ENCODE measurements around the gene GSTCD.

Gene GSTCD

DNA sequence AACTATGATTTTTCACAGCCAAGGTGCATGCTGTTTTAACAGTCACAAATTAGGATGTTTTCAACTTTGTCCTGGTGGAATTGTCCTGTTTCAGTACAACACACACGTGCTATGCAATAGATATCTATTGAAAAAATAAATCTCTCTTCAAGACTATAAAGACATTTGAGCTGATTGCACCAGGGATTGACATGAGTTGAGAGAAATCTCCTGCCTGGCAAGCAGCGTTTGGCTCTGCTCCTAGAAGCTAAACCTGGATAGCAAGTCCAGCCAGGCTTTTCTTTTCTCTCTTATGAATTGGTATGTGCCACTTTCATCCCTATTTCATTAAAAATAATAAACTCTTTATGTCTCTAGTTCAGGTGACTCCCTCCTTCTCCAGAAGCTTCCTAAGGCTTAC lies 170.1 kb downstream of the GSTCD start:
- DNase-seq (ENCODE audit: low read depth): no peak

- DNase-seq (ENCODE audit: low read depth): no peak
Measured at GRCh38 chr4:105887508-105887907, 178.9 kb downstream of the GSTCD start.

- DNase-seq (ENCODE audit: low read depth): no peak
Measured at GRCh38 chr4:105894660-105895582, 186.3 kb downstream of the GSTCD start, which contains the start of gene NPNT. Gene NPNT (plus strand): TSS chr4:105895471. CDS start chr4:105895653, 182 bp downstream.

DNA sequence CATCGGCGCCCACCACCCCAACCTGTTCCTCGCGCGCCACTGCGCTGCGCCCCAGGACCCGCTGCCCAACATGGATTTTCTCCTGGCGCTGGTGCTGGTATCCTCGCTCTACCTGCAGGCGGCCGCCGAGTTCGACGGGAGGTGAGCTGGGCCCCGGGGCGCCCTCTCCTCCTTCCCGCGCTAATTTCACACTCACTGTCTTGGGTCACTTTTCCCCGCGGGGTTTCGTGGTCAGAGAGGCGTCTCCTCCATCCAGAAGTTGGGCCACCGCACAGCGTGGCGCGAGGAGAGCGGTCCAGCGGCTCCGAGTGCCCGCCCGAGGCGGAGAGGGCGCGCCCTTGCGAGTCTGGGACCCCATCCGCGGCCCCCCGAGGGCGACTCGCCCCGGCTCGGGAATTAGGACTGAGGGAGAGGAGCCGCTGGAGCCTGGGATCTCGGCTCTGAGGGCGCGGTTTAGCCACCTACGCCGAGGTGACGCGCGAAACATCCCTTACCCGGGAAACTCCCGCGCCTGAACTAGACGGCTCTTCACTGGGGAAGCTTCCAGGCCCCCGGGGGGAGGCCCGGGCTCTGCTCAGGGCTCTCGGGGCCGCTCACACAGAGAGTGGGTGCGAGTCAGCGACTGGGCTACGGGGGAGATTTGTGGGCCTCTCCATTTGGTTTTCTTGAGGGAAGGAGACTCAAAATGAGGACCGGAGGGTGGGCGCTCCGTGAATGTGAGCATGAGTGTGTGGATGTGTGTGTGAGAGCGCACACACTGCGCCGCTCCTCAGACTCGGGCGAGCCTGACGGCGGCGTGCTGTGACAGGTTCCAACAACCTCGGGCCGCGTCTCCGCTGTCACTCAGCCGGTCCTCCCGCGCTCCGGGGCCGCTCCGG lies 187.2 kb downstream of the GSTCD start:
- DNase-seq (ENCODE audit: low read depth): peak; percentile 10

GRCh38 chr4:105896461-105896942 lies 187.9 kb downstream of the GSTCD start:
- DNase-seq (ENCODE audit: low read depth): no peak
